ENCODE measurements around the gene TXNRD2.

The TXNRD2 gene

DNA sequence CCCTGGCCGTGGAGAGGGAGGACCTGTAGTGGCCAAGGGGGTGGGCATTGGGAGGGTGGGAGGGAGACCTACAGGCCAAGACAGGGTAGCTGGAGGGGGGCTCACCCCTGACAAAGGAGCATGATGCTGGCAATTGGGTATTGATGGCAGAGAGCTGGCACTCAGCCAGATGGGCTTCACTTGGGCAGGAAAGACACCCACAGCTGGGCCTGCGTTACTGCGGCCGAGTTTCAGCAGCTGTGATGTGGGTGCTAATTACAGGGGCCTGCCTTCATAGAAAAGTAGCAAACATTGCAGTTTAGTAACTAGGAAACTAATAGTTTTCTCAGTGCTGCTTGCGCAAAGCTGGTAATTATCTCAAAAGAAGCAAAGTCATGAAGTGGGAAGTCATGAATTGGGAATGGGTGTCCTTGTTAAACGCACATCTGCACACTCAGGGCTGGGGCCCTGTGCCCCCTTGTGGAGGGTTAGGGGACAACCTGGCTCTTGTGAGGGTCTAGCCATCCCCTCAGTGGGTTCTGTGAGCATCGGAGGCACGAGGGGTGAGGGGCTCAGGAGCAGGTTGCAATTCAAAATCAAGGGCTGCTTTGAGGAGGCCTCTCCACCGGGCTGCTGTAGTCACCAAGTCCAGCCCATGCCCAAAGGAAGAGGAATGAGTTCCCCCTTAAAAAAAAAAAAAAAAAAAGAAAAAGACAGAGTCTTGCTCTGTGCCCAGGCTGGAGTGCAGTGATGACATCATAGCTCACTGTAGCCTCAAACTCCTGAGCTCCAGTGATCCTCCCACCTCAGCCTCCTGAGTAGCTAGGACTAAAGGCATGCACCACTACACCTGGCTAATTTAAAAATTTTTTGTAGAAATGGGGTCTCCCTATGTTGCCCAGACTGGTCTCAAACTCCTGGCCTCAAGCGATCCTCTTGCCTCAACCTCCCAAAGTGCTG, 24.4 kb upstream of the TXNRD2 start:
- TF ChIP-seq GATA2 (IDR thresholded peaks at IDR 0.05; ENCODE audit: low read depth, low read length) (no peak), GATA3 (IDR thresholded peaks at IDR 0.05; ENCODE audit: low read depth, low read length) (no peak)

DNA sequence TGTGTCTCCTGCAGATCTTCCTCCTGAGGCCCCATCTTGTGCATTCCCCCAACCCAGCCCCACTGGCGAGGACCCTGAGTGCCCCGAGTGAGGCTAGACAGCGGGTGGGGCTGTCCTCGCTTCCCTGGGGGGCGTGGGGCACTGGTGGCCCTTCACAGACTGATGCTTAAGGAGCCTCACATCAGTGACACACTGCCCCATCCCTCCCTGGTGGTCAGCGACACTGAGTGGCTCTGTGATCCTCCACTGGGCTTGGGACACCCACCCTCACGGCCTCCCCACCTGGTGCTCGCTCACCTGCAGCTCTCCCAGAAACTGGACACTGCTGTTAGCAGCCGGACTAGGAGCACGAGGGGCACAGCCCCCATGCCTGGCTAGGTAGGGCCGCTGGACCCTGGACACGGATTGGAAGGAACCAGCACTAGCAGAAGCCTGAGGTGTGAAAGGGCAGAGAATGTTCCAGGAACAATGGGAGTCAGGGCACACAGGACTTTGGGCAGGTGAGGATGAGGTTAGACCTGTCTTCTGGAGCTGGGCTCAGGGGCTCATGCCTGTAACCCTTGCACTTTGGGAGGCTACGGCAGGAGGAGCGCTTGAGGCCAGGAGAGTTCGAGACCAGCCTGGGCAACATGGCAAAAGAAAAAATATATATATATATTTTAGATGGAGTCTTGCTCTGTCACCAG, 23.2 kb upstream of the TXNRD2 start:
- TF ChIP-seq GATA3 (IDR thresholded peaks at IDR 0.05; ENCODE audit: low read depth, low read length), result no peak
- TF ChIP-seq GATA2 (IDR thresholded peaks at IDR 0.05; ENCODE audit: low read depth, low read length), result no peak

- no peak for TF ChIP-seq GATA3 (IDR thresholded peaks at IDR 0.05; ENCODE audit: low read depth, low read length)
- TF ChIP-seq GATA2 (IDR thresholded peaks at IDR 0.05; ENCODE audit: low read depth, low read length), result no peak
Measured at GRCh38 chr22:19963863-19964642, 22.4 kb upstream of the TXNRD2 start.

- no peak for TF ChIP-seq GATA2 (IDR thresholded peaks at IDR 0.05; ENCODE audit: low read depth, low read length)
- no peak for TF ChIP-seq GATA3 (IDR thresholded peaks at IDR 0.05; ENCODE audit: low read depth, low read length)
Measured at GRCh38 chr22:19962909-19963806, 21.5 kb upstream of the TXNRD2 start.

DNA sequence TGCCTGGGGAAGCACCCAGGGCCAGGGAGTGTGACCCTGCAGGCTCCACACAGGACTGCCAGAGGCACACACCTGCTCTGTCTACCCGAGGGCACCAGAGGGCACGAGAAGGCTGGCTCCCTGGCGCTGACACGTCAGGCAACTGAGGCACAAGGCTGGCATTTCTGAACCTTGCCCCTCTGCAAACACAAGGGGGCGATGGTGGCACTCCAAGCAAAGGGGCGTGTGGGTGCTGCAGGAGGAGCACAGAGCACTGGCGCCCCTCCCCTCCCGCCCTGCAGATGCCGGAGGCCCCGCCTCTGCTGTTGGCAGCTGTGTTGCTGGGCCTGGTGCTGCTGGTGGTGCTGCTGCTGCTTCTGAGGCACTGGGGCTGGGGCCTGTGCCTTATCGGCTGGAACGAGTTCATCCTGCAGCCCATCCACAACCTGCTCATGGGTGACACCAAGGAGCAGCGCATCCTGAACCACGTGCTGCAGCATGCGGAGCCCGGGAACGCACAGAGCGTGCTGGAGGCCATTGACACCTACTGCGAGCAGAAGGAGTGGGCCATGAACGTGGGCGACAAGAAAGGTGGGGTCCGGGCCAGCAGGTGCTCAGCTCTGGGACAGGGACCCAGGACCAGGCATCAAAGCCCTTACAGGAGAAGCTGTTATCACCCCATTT, 20.8 kb upstream of the TXNRD2 start:
- TF ChIP-seq GATA3 (IDR thresholded peaks at IDR 0.05; ENCODE audit: low read depth, low read length) (no peak), GATA2 (IDR thresholded peaks at IDR 0.05; ENCODE audit: low read depth, low read length) (no peak)

DNA sequence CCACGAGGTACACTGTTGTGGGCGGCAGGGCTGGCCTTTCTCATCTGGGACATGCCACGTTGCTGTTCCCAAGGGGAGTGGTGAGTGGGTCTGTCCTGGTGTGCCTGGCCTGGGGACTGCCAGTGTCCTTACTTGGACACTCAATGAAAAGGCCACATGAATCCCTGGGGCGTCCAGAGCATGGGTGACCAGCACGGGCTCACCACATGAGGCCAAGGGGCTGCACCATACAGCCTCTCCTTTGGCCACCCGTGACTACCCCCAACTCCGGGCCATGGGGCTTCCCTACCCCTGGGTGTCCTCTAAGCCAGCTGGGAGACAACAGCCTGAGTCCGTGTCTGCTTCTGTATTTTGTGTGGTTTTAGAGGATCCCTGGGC, 20.2 kb upstream of the TXNRD2 start:
- TF ChIP-seq GATA2 (IDR thresholded peaks at IDR 0.05; ENCODE audit: low read depth, low read length), result no peak
- no peak for TF ChIP-seq GATA3 (IDR thresholded peaks at IDR 0.05; ENCODE audit: low read depth, low read length)

GRCh38 chr22:19961201-19961580, 19.6 kb upstream of the TXNRD2 start:
- TF ChIP-seq GATA2 (IDR thresholded peaks at IDR 0.05; ENCODE audit: low read depth, low read length) (no peak), GATA3 (IDR thresholded peaks at IDR 0.05; ENCODE audit: low read depth, low read length) (no peak)

- TF ChIP-seq GATA2 (IDR thresholded peaks at IDR 0.05; ENCODE audit: low read depth, low read length) (no peak), GATA3 (IDR thresholded peaks at IDR 0.05; ENCODE audit: low read depth, low read length) (no peak)
Measured at GRCh38 chr22:19960491-19961200, 19.0 kb upstream of the TXNRD2 start.

- TF ChIP-seq GATA2 (IDR thresholded peaks at IDR 0.05; ENCODE audit: low read depth, low read length) (no peak), GATA3 (IDR thresholded peaks at IDR 0.05; ENCODE audit: low read depth, low read length) (no peak)
Measured at GRCh38 chr22:19959587-19960490, 18.2 kb upstream of the TXNRD2 start.

DNA sequence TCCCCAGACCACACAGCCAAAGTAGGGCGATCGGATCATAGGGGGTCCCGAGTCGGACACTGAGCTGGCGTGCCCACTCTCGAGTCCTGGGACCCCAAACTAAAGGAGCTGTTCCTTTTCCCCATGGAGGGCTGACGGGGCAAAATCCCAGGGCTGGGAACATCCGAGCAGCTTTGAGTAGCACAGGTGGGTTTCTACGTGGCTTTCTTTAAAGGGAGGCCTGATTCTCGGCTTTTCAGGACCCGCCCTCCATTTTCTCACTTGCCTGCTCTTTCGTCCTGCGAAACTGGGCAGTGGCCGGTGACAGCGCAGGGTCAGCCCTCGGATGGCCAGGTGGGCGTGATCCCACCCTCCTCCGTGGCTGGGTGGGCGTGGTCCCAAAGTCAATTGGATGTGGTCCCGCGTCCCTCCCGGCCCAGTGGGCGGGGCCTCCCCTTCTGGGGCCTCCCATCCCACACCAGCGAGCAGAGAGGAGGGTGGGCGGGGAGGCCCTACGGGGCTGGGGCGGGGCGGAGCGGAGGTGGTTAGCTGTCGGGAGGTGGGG, 17.5 kb upstream of the TXNRD2 start:
- no peak for TF ChIP-seq GATA2 (IDR thresholded peaks at IDR 0.05; ENCODE audit: low read depth, low read length)
- TF ChIP-seq GATA3 (IDR thresholded peaks at IDR 0.05; ENCODE audit: low read depth, low read length), result no peak
